WTC11 (cell line): ENCODE data around the gene PTCH1. TPM values are rescaled to one million over a fixed set of nuclear protein-coding genes. Genes with fewer than 3 reads are reported as not detected.
A peak's percentile ranks its signal among the peaks of the same experiment; 100 is the strongest.

Experiments used
- ATAC-seq: fragments of 200-7000 bp; cut with Tn5 transposase; 2 replicates; pipeline ENCODE4 v1.10.0; 2021; ENCODE audit warnings: mild to moderate bottlenecking, moderate library complexity
- CTCF ChIA-PET: fragments of 300-600 bp; sonication (Branson Sonifier 250); formaldehyde crosslinking; loops from one replicate; lab custom pipeline; 2021; ENCODE audit warnings: antibody characterized with exemption; lab: Charles Lee
- POLR2A ChIA-PET: fragments of 350-600 bp; sonication (Branson Sonifier 250); formaldehyde crosslinking; loops from one replicate; lab custom pipeline; 2021; ENCODE audit warnings: antibody characterized with exemption; lab: Charles Lee
- DNase-seq: peaks from one replicate; pipeline ENCODE4 v3.0.0; 2021; ENCODE audit warnings: low spot score
- H3K27ac Mint-ChIP-seq: 2 replicates; pipeline ENCODE4 v1.8.0; 2021; ENCODE audit warnings: mixed read lengths
- H3K27me3 Mint-ChIP-seq: 2 replicates; pipeline ENCODE4 v1.8.0; 2021; ENCODE audit warnings: low read depth, mild to moderate bottlenecking, moderate library complexity, mixed read lengths
- H3K36me3 Mint-ChIP-seq: 2 replicates; pipeline ENCODE4 v1.8.0; 2021; ENCODE audit warnings: mixed read lengths
- H3K4me1 Mint-ChIP-seq: 2 replicates; pipeline ENCODE4 v1.8.0; 2022; ENCODE audit warnings: mixed read lengths
- H3K4me3 Mint-ChIP-seq: 2 replicates; pipeline ENCODE4 v1.8.0; 2021; ENCODE audit warnings: mild to moderate bottlenecking, moderate library complexity, mixed read lengths
- H3K9me3 Mint-ChIP-seq: 2 replicates; pipeline ENCODE4 v1.8.0; 2021; ENCODE audit warnings: mixed read lengths
- ATF1 ChIP-seq: sonication (generic); formaldehyde crosslinking; IDR thresholded peaks from 2 replicates; pipeline ENCODE4 v1.8.1; 2023; ENCODE audit warnings: mild to moderate bottlenecking, moderate library complexity, missing genetic modification reagents
- ETV6 ChIP-seq: sonication (generic); formaldehyde crosslinking; IDR thresholded peaks from 2 replicates; pipeline ENCODE4 v1.8.1; 2022; ENCODE audit warnings: mild to moderate bottlenecking, missing genetic modification reagents
- FOXK1 ChIP-seq: sonication (generic); formaldehyde crosslinking; IDR thresholded peaks from 2 replicates; pipeline ENCODE4 v1.8.0; 2022; ENCODE audit warnings: mild to moderate bottlenecking, moderate library complexity, missing genetic modification reagents
- FOXP1 ChIP-seq: sonication (generic); formaldehyde crosslinking; IDR thresholded peaks from 2 replicates; pipeline ENCODE4 v1.8.0; 2022; ENCODE audit warnings: missing genetic modification reagents, mild to moderate bottlenecking, moderate library complexity, borderline replicate concordance
- IRF2 ChIP-seq: sonication (generic); formaldehyde crosslinking; IDR thresholded peaks from 2 replicates; pipeline ENCODE4 v1.8.0; 2022; ENCODE audit warnings: low read depth, missing genetic modification reagents, borderline replicate concordance
- JAZF1 ChIP-seq: fragments of 250-450 bp; sonication (Bioruptor Pico); IDR thresholded peaks from 2 replicates; pipeline ENCODE4 v1.9.0; 2021; ENCODE audit warnings: moderate library complexity, mild to moderate bottlenecking, inconsistent platforms
- KAT7 ChIP-seq: sonication (generic); formaldehyde crosslinking; IDR thresholded peaks from 2 replicates; pipeline ENCODE4 v1.8.1; 2023; ENCODE audit warnings: missing genetic modification reagents, mild to moderate bottlenecking, borderline replicate concordance
- NFATC4 ChIP-seq: fragments of 250-450 bp; sonication (Bioruptor Pico); IDR thresholded peaks from 2 replicates; pipeline ENCODE4 v1.9.0; 2021; ENCODE audit warnings: mild to moderate bottlenecking
- NR1H2 ChIP-seq: sonication (generic); formaldehyde crosslinking; IDR thresholded peaks from 2 replicates; pipeline ENCODE4 v1.9.0; 2021; ENCODE audit warnings: mild to moderate bottlenecking, moderate library complexity, missing genetic modification reagents
- NR2C2 ChIP-seq: sonication (generic); formaldehyde crosslinking; IDR thresholded peaks from 2 replicates; pipeline ENCODE4 v1.8.0; 2022; ENCODE audit warnings: mild to moderate bottlenecking, missing genetic modification reagents
- PRRX2 ChIP-seq: fragments of 250-450 bp; sonication (Bioruptor Pico); IDR thresholded peaks from 2 replicates; pipeline ENCODE4 v1.8.0; 2021; ENCODE audit warnings: mild to moderate bottlenecking
- RORB ChIP-seq: fragments of 250-450 bp; sonication (Bioruptor Pico); IDR thresholded peaks from 2 replicates; pipeline ENCODE4 v1.9.0; 2021; ENCODE audit warnings: mild to moderate bottlenecking
- SMAD4 ChIP-seq: sonication (generic); formaldehyde crosslinking; IDR thresholded peaks from 2 replicates; pipeline ENCODE4 v1.8.0; 2022; ENCODE audit warnings: mild to moderate bottlenecking, missing genetic modification reagents
- TEAD1 ChIP-seq: sonication (generic); formaldehyde crosslinking; IDR thresholded peaks from 2 replicates; pipeline ENCODE4 v1.8.0; 2022; ENCODE audit warnings: mild to moderate bottlenecking, missing genetic modification reagents
- ZBTB21 ChIP-seq: sonication (generic); formaldehyde crosslinking; IDR thresholded peaks from 2 replicates; pipeline ENCODE4 v1.8.1; 2023; ENCODE audit warnings: mild to moderate bottlenecking, missing genetic modification reagents, borderline replicate concordance
- ZNF219 ChIP-seq: sonication (generic); formaldehyde crosslinking; IDR thresholded peaks from 2 replicates; pipeline ENCODE4 v1.8.0; 2023; ENCODE audit warnings: missing genetic modification reagents, mild to moderate bottlenecking, borderline replicate concordance
- ZNF232 ChIP-seq: sonication (generic); formaldehyde crosslinking; IDR thresholded peaks from 2 replicates; pipeline ENCODE4 v1.8.0; 2022; ENCODE audit warnings: mild to moderate bottlenecking, missing genetic modification reagents
- ZNF317 ChIP-seq: sonication (generic); formaldehyde crosslinking; IDR thresholded peaks from 2 replicates; pipeline ENCODE4 v1.8.1; 2023; ENCODE audit warnings: low read depth, mild to moderate bottlenecking, moderate library complexity, missing genetic modification reagents, borderline replicate concordance
- ZNF416 ChIP-seq: fragments of 250-450 bp; sonication (Bioruptor Pico); IDR thresholded peaks from 2 replicates; pipeline ENCODE4 v1.9.0; 2021; ENCODE audit warnings: mild to moderate bottlenecking, inconsistent platforms
- total RNA-seq: library from RNA; stranded (reverse); gene quantifications from 3 replicates; pipeline ENCODE4 v1.2.3, GENCODE V29; 2021
- TF ChIP-seq, protein P1 (sequence below): sonication (generic); formaldehyde crosslinking; conservative IDR thresholded peaks from 2 replicates; pipeline ENCODE4 v1.8.1; 2023; ENCODE audit warnings: mild to moderate bottlenecking, low read depth, missing genetic modification reagents, moderate library complexity
- TF ChIP-seq, protein P2 (sequence below): fragments of 250-450 bp; sonication (Bioruptor Pico); conservative IDR thresholded peaks from 2 replicates; pipeline ENCODE4 v1.9.0; 2021; ENCODE audit warnings: mild to moderate bottlenecking
- TF ChIP-seq, protein P3 (sequence below): sonication (generic); formaldehyde crosslinking; IDR thresholded peaks from 2 replicates; pipeline ENCODE4 v1.8.0; 2023; ENCODE audit warnings: missing genetic modification reagents, mild to moderate bottlenecking, borderline replicate concordance
- TF ChIP-seq, protein P4 (sequence below): fragments of 250-450 bp; sonication (Bioruptor Pico); IDR thresholded peaks from 2 replicates; pipeline ENCODE4 v2.1.2; 2022; ENCODE audit warnings: mild to moderate bottlenecking, moderate library complexity

Gene PTCH1
- total RNA-seq, 1 experiment from 2014 or later: 38.0 TPM

- TF ChIP-seq PRRX2 (CRISPR knock-in tag) (no peak), ZNF219 (CRISPR knock-in tag) (no peak), ZNF416 (CRISPR knock-in tag) (no peak), ZNF317 (CRISPR knock-in tag) (0 out of 2 replicates have a peak, but pooled peaks have one; percentile 6), NR1H2 (no peak), KAT7 (CRISPR knock-in tag) (0 out of 2 replicates have a peak, but pooled peaks have one; percentile 27), RORB (CRISPR knock-in tag) (no peak), JAZF1 (CRISPR knock-in tag) (no peak), TEAD1 (0 out of 2 replicates have a peak, but pooled peaks have one; percentile 20), IRF2 (CRISPR knock-in tag) (no peak), ZNF232 (no peak), ATF1 (no peak), ETV6 (0 out of 2 replicates have a peak, but pooled peaks have one; percentile 46), FOXP1 (CRISPR knock-in tag) (no peak), FOXK1 (CRISPR knock-in tag) (no peak)
- TF ChIP-seq, protein P1, sequence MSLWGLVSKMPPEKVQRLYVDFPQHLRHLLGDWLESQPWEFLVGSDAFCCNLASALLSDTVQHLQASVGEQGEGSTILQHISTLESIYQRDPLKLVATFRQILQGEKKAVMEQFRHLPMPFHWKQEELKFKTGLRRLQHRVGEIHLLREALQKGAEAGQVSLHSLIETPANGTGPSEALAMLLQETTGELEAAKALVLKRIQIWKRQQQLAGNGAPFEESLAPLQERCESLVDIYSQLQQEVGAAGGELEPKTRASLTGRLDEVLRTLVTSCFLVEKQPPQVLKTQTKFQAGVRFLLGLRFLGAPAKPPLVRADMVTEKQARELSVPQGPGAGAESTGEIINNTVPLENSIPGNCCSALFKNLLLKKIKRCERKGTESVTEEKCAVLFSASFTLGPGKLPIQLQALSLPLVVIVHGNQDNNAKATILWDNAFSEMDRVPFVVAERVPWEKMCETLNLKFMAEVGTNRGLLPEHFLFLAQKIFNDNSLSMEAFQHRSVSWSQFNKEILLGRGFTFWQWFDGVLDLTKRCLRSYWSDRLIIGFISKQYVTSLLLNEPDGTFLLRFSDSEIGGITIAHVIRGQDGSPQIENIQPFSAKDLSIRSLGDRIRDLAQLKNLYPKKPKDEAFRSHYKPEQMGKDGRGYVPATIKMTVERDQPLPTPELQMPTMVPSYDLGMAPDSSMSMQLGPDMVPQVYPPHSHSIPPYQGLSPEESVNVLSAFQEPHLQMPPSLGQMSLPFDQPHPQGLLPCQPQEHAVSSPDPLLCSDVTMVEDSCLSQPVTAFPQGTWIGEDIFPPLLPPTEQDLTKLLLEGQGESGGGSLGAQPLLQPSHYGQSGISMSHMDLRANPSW (CRISPR knock-in tag): no peak
- H3K27me3 Mint-ChIP-seq: peaks cover 1% of the 10 kb centered on the region
- POLR2A ChIA-PET: no interaction called here
- CTCF ChIA-PET: no interaction called here
- H3K27ac Mint-ChIP-seq: peak overlapping the region; percentile 79; the same call in 1 of the 2 replicates
- DNase-seq (peak; percentile 49), ATAC-seq (no peak)
- peaks cover 34% of the 10 kb centered on the region for H3K4me1 Mint-ChIP-seq
- peaks cover 6% of the 10 kb centered on the region; the same call in 1 of the 2 replicates for H3K36me3 Mint-ChIP-seq
- peak overlapping the region; percentile 96 for H3K4me3 Mint-ChIP-seq
- no peaks in the 10 kb centered on the region for H3K9me3 Mint-ChIP-seq
Measured at GRCh38 chr9:95506678-95507463, 9.9 kb downstream of the PTCH1 start.

DNA sequence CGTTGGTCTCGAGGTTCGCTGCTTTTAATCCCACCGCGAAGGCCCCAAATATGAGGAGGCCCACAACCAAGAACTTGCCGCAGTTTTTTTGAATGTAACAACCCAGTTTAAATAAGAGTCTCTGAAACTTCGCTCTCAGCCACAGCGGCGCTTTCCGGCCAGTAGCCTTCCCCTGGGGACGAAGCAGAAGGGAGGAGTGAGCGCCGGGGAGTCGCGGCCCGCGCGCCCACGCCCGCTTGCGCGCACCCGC lies 10.4 kb downstream of the PTCH1 start:
- Mint-ChIP-seq H3K27me3 (no peaks in the 10 kb centered on the region; the same call in 1 of the 2 replicates), H3K27ac (no peak overlapping the region), H3K4me1 (peaks cover 33% of the 10 kb centered on the region), H3K9me3 (no peaks in the 10 kb centered on the region), H3K4me3 (peak overlapping the region; percentile 96), H3K36me3 (peaks cover 6% of the 10 kb centered on the region; the same call in 1 of the 2 replicates)
- TF ChIP-seq IRF2 (CRISPR knock-in tag) (no peak), NR2C2 (no peak), NFATC4 (no peak), RORB (CRISPR knock-in tag) (no peak), SMAD4 (CRISPR knock-in tag) (no peak), ZBTB21 (CRISPR knock-in tag) (no peak)
- TF ChIP-seq, protein P2, sequence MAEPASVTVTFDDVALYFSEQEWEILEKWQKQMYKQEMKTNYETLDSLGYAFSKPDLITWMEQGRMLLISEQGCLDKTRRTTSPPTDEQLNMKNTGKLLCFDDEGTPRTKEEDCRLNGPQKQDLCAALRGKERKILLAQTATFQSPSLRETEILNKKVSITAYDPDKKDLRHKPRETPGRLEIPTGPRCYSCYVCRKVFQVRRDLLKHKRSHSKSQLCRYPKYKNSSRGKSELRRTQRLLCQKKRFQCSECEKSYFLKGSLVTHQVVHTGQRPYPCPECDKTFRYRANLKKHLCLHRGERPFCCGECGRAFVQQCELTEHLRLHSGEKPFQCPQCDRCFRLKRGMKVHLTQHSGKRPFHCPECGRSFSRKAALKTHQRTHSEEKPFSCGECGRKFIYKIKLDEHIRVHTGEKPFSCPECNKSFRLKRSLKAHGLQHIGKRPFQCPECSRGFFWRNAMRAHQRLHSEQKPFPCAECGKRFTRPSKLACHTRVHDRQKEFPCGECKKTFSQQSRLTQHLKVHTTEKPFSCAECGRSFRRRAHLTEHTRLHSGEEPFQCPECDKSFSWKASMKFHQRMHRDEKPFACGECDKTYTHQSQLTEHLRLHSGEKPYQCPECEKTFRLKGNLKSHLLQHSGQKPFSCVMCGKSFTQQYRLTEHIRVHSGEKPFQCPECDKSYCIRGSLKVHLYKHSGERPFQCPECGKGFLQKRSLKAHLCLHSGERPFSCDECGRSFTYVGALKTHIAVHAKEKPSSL (CRISPR knock-in tag): no peak
- TF ChIP-seq, protein P3, sequence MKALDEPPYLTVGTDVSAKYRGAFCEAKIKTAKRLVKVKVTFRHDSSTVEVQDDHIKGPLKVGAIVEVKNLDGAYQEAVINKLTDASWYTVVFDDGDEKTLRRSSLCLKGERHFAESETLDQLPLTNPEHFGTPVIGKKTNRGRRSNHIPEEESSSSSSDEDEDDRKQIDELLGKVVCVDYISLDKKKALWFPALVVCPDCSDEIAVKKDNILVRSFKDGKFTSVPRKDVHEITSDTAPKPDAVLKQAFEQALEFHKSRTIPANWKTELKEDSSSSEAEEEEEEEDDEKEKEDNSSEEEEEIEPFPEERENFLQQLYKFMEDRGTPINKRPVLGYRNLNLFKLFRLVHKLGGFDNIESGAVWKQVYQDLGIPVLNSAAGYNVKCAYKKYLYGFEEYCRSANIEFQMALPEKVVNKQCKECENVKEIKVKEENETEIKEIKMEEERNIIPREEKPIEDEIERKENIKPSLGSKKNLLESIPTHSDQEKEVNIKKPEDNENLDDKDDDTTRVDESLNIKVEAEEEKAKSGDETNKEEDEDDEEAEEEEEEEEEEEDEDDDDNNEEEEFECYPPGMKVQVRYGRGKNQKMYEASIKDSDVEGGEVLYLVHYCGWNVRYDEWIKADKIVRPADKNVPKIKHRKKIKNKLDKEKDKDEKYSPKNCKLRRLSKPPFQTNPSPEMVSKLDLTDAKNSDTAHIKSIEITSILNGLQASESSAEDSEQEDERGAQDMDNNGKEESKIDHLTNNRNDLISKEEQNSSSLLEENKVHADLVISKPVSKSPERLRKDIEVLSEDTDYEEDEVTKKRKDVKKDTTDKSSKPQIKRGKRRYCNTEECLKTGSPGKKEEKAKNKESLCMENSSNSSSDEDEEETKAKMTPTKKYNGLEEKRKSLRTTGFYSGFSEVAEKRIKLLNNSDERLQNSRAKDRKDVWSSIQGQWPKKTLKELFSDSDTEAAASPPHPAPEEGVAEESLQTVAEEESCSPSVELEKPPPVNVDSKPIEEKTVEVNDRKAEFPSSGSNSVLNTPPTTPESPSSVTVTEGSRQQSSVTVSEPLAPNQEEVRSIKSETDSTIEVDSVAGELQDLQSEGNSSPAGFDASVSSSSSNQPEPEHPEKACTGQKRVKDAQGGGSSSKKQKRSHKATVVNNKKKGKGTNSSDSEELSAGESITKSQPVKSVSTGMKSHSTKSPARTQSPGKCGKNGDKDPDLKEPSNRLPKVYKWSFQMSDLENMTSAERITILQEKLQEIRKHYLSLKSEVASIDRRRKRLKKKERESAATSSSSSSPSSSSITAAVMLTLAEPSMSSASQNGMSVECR: no peak
- TF ChIP-seq, protein P4, sequence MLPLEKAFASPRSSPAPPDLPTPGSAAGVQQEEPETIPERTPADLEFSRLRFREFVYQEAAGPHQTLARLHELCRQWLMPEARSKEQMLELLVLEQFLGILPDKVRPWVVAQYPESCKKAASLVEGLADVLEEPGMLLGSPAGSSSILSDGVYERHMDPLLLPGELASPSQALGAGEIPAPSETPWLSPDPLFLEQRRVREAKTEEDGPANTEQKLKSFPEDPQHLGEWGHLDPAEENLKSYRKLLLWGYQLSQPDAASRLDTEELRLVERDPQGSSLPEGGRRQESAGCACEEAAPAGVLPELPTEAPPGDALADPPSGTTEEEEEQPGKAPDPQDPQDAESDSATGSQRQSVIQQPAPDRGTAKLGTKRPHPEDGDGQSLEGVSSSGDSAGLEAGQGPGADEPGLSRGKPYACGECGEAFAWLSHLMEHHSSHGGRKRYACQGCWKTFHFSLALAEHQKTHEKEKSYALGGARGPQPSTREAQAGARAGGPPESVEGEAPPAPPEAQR (CRISPR knock-in tag): no peak
- DNase-seq (no peak), ATAC-seq (no peak)
- CTCF ChIA-PET: no interaction called here
- POLR2A ChIA-PET: interaction anchor here (0.6 kb wide), 1 partner anchor 65 kb away, joined by 3 read pairs; no protein-coding TSS in a partner anchor
